Activated CD4-positive, CD25-positive, alpha-beta regulatory T cell treated with anti-CD3 and anti-CD28 coated beads, Interleukin-2, amount 50 U/mL, for 16 hours (primary cell): Measurements from ENCODE around the gene FRA10AC1.

ENCODE experiments used
- DNase-seq: peaks from one replicate; pipeline ENCODE4 v3.0.0-alpha.2; 2020; ENCODE audit warnings: low read depth, low spot score

FRA10AC1 gene

GRCh38 chr10:93629647-93630305 is 72.6 kb downstream of the FRA10AC1 start:
- no peak for DNase-seq

GRCh38 chr10:93628858-93629257 is 73.5 kb downstream of the FRA10AC1 start:
- DNase-seq: no peak

- DNase-seq: no peak
Measured at GRCh38 chr10:93622942-93623341, 79.5 kb downstream of the FRA10AC1 start.

GRCh38 chr10:93620925-93621324 is 81.5 kb downstream of the FRA10AC1 start:
- DNase-seq: no peak
